Caki2 (cell line): Measurements from ENCODE around the gene LOXL1. TPM values are rescaled to one million over a fixed set of nuclear protein-coding genes. Genes with fewer than 3 reads are reported as not detected.
A peak's percentile ranks its signal among the peaks of the same experiment; 100 is the strongest.

Source experiments
- DNase-seq: peaks from one replicate; pipeline ENCODE4 v3.0.0-alpha.2; 2015; ENCODE audit warnings: low read depth
- in situ Hi-C: cut with HindIII; loops from 2 replicates; pipeline ENCODE4 v1.10.0; 2016; ENCODE audit warnings: low sequenced_read_pairs, low pct_unique_long_range_greater_than_20kb, mixed read lengths
- total RNA-seq: library from RNA; depleted of rRNA; stranded (reverse); fragments of >200 nt; shearing (Covaris generic); gene quantifications from 2 replicates; pipeline ENCODE4 v1.2.3, GENCODE V29; 2014; ENCODE audit warnings: low replicate concordance; rRNA removed

Gene LOXL1, protein sequence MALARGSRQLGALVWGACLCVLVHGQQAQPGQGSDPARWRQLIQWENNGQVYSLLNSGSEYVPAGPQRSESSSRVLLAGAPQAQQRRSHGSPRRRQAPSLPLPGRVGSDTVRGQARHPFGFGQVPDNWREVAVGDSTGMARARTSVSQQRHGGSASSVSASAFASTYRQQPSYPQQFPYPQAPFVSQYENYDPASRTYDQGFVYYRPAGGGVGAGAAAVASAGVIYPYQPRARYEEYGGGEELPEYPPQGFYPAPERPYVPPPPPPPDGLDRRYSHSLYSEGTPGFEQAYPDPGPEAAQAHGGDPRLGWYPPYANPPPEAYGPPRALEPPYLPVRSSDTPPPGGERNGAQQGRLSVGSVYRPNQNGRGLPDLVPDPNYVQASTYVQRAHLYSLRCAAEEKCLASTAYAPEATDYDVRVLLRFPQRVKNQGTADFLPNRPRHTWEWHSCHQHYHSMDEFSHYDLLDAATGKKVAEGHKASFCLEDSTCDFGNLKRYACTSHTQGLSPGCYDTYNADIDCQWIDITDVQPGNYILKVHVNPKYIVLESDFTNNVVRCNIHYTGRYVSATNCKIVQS
- 22.7 and 27.1 TPM in 2 replicates for total RNA-seq

DNA sequence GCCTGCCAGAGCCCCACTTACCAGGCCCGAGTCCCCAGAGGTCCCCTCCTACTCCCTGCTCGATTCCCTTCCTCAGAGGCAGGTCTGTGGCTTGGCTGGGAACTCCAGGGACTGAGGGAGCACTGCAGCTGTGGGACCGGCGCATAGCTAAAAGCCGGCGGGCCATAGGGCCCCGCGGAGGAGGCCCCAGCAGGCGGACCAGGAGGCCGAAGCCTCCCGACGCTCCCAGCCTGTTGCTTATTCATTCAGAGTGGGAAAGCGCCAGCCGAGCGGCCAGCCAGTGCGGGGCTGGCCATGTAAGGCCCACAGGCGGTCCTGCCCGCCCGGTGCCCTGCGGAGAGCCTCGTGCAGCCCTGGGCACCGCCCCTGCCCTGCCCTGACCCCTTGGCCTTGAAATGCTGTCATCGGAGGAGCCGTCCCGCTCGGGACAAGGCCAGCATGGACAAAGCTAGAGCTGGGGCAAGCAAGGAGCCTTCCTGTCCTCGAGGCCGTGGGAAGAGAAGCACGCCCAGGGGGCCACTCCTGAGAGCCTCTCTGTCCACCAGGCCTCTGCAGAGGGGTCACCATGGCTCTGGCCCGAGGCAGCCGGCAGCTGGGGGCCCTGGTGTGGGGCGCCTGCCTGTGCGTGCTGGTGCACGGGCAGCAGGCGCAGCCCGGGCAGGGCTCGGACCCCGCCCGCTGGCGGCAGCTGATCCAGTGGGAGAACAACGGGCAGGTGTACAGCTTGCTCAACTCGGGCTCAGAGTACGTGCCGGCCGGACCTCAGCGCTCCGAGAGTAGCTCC is at the start of gene LOXL1:
Gene LOXL1 (plus strand): TSS at position 244 of the 784 bp plus-strand sequence. CDS start 322 bp downstream, at position 566.
- peak; percentile 69 for DNase-seq
- in situ Hi-C loops, result no loop called here

DNA sequence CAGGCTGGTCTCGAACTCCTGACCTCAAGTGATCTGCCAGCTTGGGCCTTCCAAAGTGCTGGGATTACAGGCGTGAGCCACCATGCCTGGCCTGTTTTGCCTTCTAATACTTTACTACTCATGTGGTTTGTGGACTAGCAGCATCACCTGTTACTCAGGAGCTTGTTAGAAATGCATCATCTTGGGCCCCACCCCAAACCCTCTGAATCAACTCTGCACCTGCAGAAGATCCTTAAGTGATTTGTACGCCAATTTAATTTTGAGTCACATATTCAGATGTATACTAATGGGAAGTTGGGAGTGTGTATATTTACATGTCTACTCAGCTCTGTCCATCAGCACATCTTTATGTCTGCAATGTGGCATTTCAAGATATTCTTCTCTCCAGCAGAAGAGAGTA is 46.8 kb upstream of the LOXL1 start:
- DNase-seq, result no peak
- in situ Hi-C loops, result no loop called here

DNA sequence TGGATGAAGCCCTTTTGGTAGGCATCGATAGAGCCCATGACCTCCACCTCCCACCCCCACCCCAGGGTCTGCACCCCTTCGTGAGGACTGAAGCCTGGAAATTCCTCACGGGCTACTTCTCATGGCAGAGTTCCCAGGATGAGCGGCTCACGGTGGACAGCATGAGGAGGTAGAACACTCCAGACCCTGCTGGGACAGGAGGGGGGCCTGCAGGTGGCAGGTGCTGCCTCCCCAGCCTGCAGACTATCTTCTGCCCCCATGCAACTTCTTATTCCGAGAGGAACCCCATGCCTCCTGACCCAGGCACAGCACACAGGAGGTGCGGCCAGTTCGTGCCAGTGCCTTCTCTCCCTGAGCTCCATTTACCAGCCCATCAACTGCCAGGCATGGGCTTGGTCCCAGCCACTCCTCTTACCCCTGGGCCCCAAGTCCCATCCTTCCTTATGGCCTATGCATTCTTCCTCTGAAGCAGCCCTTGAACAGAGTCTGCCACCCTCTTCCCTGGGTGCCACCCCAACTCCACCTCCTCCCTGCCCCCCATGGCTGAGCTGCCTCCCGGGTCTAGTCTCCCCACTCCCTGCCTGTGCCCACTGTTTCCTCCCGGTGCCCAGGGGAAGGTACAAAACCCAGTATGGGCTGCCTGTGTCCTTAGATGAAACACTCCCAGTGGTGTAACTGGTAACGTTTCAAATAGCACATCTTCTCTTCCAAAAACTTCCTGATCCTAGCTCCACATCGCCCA is 44.5 kb upstream of the LOXL1 start:
- in situ Hi-C loops, result no loop called here
- no peak for DNase-seq

DNA sequence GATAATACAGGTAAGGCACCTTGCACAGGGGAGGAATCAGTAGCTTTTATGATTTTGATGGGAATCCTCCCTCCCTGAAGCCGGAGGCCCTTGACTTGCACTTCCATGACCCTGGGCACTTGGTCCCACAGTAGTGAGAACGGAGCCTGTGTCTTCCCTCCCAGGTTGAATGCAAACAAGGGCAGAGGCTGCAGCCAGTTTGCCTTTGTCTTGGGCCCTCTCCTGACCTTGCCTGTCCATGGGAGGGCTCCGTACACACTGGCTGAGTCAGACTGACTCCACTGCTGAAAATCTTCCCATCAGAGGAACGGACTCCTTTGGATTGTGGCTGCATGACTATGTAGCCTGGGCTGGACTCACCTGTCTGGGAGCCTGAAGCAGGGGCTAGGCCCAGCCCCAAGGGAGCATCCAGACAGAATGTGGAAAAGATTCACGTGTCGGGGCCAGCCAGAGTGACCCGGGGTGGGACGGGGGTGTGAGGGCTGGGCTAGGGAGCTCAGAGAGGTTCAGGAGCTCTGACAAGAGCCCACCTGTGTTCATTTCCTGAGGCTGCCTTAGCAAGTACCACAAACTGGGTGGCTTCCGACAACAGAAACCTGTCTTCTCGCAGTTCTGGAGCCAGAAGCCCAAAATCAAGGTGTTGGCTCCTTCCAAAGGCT is 43.4 kb upstream of the LOXL1 start:
- in situ Hi-C loops, result no loop called here
- no peak for DNase-seq

DNA sequence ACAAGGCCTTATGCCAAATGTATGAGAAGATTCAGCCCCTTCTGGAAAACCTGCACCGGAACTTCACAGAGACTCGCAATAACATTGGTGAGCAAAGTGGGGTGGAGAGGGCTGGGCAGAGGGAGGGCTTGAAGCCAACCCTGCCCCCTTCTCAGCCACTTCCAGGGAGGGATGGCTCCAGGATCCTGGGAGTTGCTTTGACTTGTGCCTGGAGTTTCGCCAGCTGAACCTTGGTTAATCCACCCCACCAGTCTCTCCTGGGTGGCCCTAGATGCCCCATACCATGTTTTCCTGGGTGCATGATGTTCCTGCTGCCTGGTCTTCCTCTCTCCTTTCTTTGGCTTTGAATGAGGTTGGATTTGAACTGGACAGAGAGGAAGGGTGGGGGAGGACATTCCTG is 42.1 kb upstream of the LOXL1 start:
- DNase-seq, result no peak
- in situ Hi-C loops, result no loop called here

DNA sequence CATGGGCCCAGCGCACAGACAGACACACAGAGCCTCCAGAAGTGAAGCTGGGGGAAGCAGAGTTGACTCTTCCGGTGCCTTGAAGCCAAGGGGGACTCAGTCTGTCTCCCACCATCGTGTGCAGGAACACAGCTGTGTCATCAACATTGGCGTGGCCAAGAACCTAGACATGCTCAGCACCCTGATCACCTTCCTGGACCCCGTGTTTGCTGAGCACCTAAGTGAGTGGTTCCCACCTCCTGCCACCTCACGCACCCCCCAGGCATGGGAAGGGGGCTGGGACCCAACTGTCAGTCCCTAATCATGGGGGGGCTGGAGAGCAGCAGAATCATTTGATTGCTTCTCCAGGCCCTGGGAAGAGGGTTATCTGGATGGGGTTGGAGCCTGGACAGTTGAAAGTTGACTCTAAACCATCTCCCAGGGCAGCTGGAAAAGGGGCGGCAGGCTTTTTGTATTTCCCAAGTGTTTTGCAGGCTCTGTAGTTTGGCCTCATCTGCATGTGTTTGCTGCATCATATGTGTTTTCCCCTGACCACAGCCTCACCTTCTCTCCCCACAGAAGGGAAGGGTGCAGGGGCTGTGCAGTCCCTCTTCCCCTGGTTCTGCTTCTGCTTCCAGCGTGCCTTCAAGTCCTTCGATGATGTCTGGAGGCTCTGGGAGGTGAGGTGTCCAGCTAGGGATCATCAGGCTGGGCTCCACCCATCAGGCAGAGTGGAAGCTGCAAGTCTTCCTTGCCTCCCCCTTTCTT is 40.1 kb upstream of the LOXL1 start:
- DNase-seq, result no peak
- in situ Hi-C loops, result no loop called here

DNA sequence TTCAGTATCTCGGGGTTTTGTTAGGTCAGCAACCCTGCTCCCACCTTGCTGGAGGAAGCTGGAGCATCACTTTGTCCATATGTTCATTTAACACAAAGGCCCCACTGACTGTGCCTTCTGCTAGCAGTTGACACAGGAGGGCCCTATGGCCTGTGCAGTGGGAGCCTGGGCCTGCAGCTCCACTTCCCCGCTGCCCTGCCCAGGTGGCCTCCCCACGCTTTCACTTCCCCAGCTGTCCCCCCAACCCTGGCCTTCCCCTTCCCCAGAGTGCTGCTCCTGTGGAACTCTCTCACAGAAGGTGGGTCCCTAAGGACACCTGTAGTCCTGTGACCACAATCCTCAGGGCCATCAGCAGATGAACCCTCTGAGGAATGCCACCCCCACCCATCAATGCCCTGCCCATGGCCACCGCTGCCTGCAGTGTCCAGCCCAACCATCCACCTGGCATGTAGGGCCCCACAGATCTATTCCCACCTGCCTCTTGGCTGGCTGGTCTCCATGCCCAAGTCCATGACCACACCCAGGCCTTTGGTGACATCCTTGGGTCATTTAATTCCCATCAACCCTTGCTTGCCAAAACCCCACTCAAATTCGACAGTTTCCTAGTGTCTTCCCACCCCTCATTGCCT is 39.4 kb upstream of the LOXL1 start:
- in situ Hi-C loops, result no loop called here
- DNase-seq, result no peak

DNA sequence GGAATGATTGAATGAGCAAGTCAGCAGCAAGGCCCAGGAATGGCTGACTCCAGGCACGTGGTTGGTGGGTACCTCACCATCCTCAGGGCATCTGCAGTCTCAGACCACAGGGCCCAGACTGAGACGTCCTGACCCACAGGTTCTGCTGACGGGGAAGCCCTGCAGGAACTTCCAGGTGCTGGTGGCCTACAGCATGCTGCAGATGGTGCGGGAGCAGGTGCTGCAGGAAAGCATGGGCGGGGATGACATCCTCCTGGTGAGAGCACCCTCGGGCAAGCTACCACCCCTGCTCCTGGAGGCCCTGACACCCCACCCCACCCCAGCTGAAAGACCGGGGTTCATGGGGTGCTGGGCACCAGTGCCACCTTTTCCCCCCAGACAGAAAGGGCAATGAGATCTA is 38.8 kb upstream of the LOXL1 start:
- in situ Hi-C loops, result no loop called here
- DNase-seq, result no peak

DNA sequence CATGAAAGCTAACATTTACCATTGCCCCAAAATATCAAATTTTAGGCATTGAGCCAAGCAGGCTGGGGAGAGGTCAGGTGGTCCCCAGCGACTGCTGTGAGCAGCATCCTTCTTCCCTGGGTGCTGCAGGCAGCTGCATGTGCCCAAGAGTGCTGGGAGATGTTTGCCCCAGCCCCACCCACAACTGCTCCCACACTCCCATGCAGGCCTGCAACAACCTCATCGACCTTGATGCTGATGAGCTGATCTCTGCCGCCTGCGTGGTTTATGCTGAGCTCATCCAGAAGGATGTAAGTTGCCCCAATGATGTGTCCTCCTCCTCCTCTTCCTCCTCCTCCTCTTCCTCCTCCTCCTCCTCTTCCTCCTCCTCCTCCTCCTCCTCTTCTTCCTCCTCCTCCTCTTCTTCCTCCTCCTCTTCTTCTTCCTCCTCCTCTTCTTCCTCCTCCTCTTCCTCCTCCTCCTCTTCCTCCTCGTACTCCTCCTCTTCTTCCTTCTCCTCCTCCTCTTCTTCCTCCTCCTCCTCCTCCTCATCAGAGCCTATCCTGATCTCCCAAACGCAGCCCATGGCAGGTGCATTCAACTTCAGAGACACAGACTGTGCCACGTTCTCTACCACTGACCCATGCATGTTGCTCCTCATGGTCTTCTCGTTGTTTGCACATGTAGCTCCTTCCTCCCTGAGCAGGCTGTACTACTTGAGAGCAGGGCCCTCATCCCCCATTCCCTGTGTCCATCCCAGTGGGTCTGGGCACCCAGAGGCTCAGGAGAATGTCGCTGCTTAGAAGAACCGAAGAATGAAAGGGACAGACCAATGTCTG is 37.8 kb upstream of the LOXL1 start:
- in situ Hi-C loops, result no loop called here
- DNase-seq, result no peak

DNA sequence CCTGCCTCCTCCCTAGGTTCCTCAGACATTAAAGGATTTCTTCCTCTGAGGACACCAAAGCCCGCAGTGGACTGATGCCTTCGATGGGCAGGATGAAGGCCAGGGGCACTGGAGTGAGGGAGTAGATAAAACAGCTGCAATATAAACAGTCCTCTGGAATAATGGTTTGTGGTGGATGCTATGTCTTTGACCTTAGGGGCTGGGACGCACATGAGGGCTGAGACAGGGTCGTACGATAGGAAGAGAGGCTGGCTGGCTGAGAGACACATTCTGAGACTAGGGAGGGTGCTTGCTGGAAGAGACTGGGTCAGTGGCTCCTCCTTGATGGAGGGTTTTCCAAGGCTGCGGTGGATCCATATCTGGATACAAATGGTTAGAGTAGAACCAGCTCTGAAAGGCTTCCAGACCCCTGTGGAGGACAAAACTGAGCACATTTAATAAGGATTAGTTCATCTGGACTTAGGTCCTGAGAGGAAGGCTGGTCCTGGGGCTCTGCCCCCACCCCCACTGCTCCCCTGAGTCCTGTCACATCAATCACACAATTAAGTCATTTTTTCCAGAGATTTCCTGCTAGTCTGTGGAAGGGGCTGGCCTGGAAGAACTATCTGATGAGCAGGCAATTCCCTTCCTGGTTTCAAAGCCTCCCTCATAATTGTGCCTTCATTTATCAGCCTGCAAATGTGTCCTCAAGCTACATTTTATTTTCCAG is 37.1 kb upstream of the LOXL1 start:
- in situ Hi-C loops, result no loop called here
- DNase-seq, result no peak

DNA sequence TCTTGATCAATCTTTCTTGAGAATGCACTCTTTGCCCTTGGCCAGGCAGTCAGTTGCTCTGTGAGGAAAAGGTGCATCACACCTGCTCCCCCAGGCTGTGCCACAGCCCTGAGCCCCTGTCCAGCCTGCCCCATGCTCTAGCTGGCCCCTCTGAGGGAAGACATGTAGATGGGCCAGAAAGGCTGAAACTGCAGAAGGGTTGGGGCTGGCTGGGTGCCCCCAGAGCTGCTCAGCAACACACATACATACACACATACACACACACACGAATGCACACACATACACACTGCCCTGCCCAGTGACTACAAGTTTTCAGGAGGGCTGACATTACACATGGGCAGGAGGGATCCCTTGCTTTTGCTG is 36.5 kb upstream of the LOXL1 start:
- in situ Hi-C loops, result no loop called here
- no peak for DNase-seq

DNA sequence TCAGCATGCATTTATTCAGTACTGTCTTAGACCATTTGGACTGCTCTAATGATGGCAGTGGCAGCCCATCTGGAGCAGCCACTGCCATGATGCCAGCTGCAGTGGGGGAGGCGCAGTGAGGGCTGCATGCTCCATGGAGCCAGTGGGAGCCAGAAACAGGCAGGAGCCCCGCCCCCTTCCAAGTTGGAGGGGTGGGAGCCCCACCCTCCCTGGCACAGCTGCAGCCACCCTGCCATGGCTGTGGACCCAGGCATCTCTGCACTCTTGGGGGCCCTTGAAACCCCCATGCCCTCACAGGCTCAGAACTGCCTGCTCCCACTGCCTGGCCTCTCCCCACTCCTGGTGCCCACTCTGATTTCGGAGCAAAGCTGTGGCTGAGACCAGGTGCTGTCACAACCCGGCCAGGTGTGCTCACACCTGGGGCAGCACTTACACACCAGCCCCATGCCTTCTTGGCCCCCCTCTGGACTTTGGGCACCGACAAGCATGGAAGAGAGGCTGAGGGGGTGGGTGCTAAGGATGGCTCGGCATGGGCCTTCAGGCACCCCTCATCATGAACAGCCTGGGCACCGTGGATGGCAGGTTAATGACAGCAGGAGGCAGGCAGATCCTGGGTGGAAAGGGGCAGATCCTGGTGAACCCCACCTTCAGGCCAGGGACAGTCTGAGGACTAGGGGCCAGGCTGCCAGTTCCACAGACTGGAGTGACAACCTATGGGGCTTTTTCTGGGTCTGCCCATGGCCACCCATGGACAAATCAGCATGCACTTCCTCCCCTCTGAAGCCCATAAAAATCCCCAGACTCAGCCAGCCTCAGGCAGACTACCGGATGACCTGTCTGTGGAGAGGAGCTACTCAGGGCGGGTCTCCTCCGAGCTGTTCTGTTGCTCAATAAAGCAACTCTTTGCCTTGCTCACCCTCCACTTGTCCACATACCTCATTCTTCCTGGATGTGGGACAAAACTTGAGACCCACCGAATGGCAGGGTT is 34.6 kb upstream of the LOXL1 start:
- in situ Hi-C loops, result no loop called here
- DNase-seq, result no peak

DNA sequence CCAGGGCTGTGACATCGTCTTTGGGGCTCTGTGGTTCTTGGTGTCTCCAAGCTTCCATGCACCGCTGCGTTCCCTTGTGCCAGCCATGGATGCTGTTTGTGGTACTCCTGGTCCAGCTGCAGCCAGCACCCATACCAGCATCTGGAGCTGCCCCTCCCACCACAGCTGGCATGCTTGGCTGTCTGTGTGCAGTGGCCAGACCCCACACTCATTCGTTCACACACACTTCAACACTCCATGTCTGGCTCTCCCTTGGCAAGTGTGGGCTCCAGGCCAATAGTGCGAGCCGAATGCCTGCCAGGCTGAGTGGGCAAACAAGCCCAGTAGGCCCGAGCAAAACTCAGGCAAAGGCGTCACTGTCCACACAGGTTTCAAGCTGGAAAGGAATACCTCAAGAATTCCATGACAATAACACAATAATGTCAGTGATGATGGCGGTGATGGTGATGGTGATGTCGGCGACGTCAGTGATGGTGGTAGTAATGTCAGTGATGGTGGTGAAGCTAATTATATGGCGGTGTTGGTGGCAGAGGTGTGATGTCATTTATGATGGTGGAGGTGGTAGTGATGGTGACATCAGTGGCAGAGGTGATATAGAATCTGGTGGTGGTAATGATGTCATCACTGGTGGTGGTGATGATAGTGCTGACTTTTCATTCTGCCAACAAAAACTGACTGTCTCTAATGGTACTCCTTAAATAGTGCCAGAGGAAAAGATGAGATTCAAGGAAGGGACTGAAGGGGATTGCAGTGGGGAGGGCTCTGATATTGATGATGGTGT is 33.6 kb upstream of the LOXL1 start:
- no peak for DNase-seq
- in situ Hi-C loops, result no loop called here
